PC-9 (cell line): ENCODE measurements around the gene PDE8A. TPM values are rescaled to one million over a fixed set of nuclear protein-coding genes. Genes with fewer than 3 reads are reported as not detected.
A peak's percentile ranks its signal among the peaks of the same experiment; 100 is the strongest.

Experiments used
- BruUV-seq: library from RNA; stranded (reverse); fragments of 400-500 nt; replicated peaks from 2 replicates; lab custom pipeline; 2021; lab: Mats Ljungman, UMichigan
- CTCF ChIA-PET: fragments of 300-600 bp; sonication (Branson Sonifier 250); formaldehyde crosslinking; loops from one replicate; lab custom pipeline; 2022; ENCODE audit warnings: antibody characterized with exemption; lab: Charles Lee
- POLR2A ChIA-PET: fragments of 300-600 bp; sonication (Branson Sonifier 250); formaldehyde crosslinking; loops from one replicate; lab custom pipeline; 2022; ENCODE audit warnings: antibody characterized with exemption; ENCODE audit not compliant: unreplicated experiment; lab: Charles Lee
- DNase-seq, 2 experiments: peaks; one replicate each; pipeline versions ENCODE4 v3.0.0 to v3.0.0-alpha.2; 2015 to 2022; ENCODE audit warnings: mixed read lengths in 1 of 2
- H2AFZ ChIP-seq: fragments of 200-600 bp; sonication (generic); 2 replicates; pipeline ENCODE4 v1.8.1; 2017; ENCODE audit warnings: antibody characterized with exemption
- H3F3A ChIP-seq: fragments of 200-600 bp; sonication (generic); 2 replicates; pipeline ENCODE4 v1.8.1; 2017; ENCODE audit warnings: antibody characterized with exemption, mild to moderate bottlenecking, low read depth; ENCODE audit not compliant: insufficient read depth
- H3K27ac ChIP-seq: fragments of 200-600 bp; sonication (generic); 2 replicates; pipeline ENCODE4 v1.6.1; 2016; ENCODE audit warnings: mixed run types
- H3K27me3 ChIP-seq: fragments of 200-600 bp; sonication (generic); 2 replicates; pipeline ENCODE4 v1.6.1; 2016; ENCODE audit warnings: low read depth, mixed run types; ENCODE audit not compliant: insufficient read depth
- H3K36me3 ChIP-seq: fragments of 200-600 bp; sonication (generic); 2 replicates; pipeline ENCODE4 v1.6.1; 2016; ENCODE audit warnings: low read depth, mixed run types
- H3K4me1 ChIP-seq: fragments of 200-600 bp; sonication (generic); replicated peaks from 2 replicates; pipeline ENCODE4 v1.6.1; 2016; ENCODE audit warnings: mixed run types; ENCODE audit not compliant: insufficient read depth
- H3K4me2 ChIP-seq: fragments of 200-600 bp; sonication (generic); 2 replicates; pipeline ENCODE4 v1.6.1; 2017; ENCODE audit warnings: mixed run types
- H3K4me3 ChIP-seq: fragments of 200-600 bp; sonication (generic); 2 replicates; pipeline ENCODE4 v1.6.1; 2016; ENCODE audit warnings: mixed run types
- H3K79me2 ChIP-seq: fragments of 200-600 bp; sonication (generic); 2 replicates; pipeline ENCODE4 v1.6.1; 2017; ENCODE audit warnings: low read depth, mixed run types
- H3K9me2 ChIP-seq: fragments of 200-600 bp; sonication (generic); 2 replicates; pipeline ENCODE4 v1.8.1; 2017; ENCODE audit warnings: mild to moderate bottlenecking; ENCODE audit not compliant: insufficient read depth
- H3K9me3 ChIP-seq: fragments of 200-600 bp; sonication (generic); 2 replicates; pipeline ENCODE4 v1.8.1; 2016; ENCODE audit warnings: low read depth; ENCODE audit not compliant: insufficient read depth
- H4K20me1 ChIP-seq: fragments of 200-600 bp; sonication (generic); 2 replicates; pipeline ENCODE4 v1.8.1; 2017; ENCODE audit not compliant: insufficient read depth
- CTCF ChIP-seq: fragments of 200-600 bp; sonication (generic); conservative IDR thresholded peaks from 2 replicates; pipeline ENCODE4 v1.6.1; 2017; ENCODE audit warnings: mixed run types, antibody characterized with exemption, mild to moderate bottlenecking, moderate library complexity
- EZH2 ChIP-seq: fragments of 200-600 bp; sonication (generic); IDR thresholded peaks from 2 replicates; pipeline ENCODE4 v1.8.0; 2017; ENCODE audit warnings: antibody characterized with exemption, low read depth
- intact Hi-C: fragments of 100-400 bp; cut with micrococcal nuclease; formaldehyde crosslinking; loops from one replicate; pipeline ENCODE4 v1.10.0; 2022; ENCODE audit not compliant: unreplicated experiment
- total RNA-seq: library from RNA; stranded (reverse); gene quantifications from 2 replicates; pipeline ENCODE4 v1.2.3, GENCODE V29; 2021

The PDE8A gene
- total RNA-seq, 1 experiment from 2014 or later = 47.3 TPM

- peaks cover 9% of the 10 kb centered on the region; the same call in 1 of the 2 replicates for H3K4me1 ChIP-seq
- TF ChIP-seq CTCF = no peak
- TF ChIP-seq EZH2 = no peak
- no peak for DNase-seq
- no peaks in the 10 kb centered on the region for H3K27me3 ChIP-seq
- intact Hi-C loops = no loop called here
- H3K9me3 ChIP-seq = 0 out of 2 replicates have a peak, but pooled peaks cover 2% of the 10 kb centered on the region
- POLR2A ChIA-PET = no interaction called here
- peaks cover 11% of the 10 kb centered on the region for H3F3A ChIP-seq
- no TSS peak for BruUV-seq
- H3K36me3 ChIP-seq = peaks cover 50% of the 10 kb centered on the region
- no peaks in the 10 kb centered on the region for H3K9me2 ChIP-seq
- no peak overlapping the region for H3K4me2 ChIP-seq
- CTCF ChIA-PET = no interaction called here
- no peak overlapping the region for H2AFZ ChIP-seq
- H3K27ac ChIP-seq = no peak overlapping the region
- no peaks in the 10 kb centered on the region for H3K79me2 ChIP-seq
- H3K4me3 ChIP-seq = no peak overlapping the region
- no peaks in the 10 kb centered on the region for H4K20me1 ChIP-seq
Observed at GRCh38 chr15:85118173-85118572, 136.5 kb downstream of the PDE8A start.

- TSS peak; percentile 11 for BruUV-seq
- ChIA-PET CTCF (no interaction called here), POLR2A (no interaction called here)
- no peak overlapping the region for H3K4me2 ChIP-seq
- intact Hi-C loops = no loop called here
- no peaks in the 10 kb centered on the region for H3K79me2 ChIP-seq
- DNase-seq = no peak
- H3K36me3 ChIP-seq = peaks cover 47% of the 10 kb centered on the region
- H3K9me3 ChIP-seq = no peaks in the 10 kb centered on the region
- H3K27ac ChIP-seq = no peak overlapping the region
- H3K4me1 ChIP-seq = peaks cover 9% of the 10 kb centered on the region; the same call in 1 of the 2 replicates
- H3K4me3 ChIP-seq = no peak overlapping the region
- H3F3A ChIP-seq = peaks cover 11% of the 10 kb centered on the region
- no peaks in the 10 kb centered on the region for H4K20me1 ChIP-seq
- no peak for TF ChIP-seq EZH2
- no peak overlapping the region for H2AFZ ChIP-seq
- H3K27me3 ChIP-seq = no peaks in the 10 kb centered on the region
- H3K9me2 ChIP-seq = no peaks in the 10 kb centered on the region
Observed at GRCh38 chr15:85118581-85118980, 136.9 kb downstream of the PDE8A start.

GRCh38 chr15:85120351-85121113, 138.9 kb downstream of the PDE8A start:
- Histone ChIP-seq H3K36me3 (peaks cover 36% of the 10 kb centered on the region), H3K27me3 (no peaks in the 10 kb centered on the region), H2AFZ (no peak overlapping the region), H3K9me2 (no peaks in the 10 kb centered on the region), H3K9me3 (no peaks in the 10 kb centered on the region), H4K20me1 (no peaks in the 10 kb centered on the region), H3K4me2 (no peak overlapping the region), H3K4me3 (no peak overlapping the region), H3F3A (peaks cover 14% of the 10 kb centered on the region), H3K27ac (no peak overlapping the region), H3K79me2 (no peaks in the 10 kb centered on the region), H3K4me1 (peaks cover 26% of the 10 kb centered on the region)
- intact Hi-C loops = no loop called here
- no TSS peak for BruUV-seq
- no peak for DNase-seq
- ChIA-PET POLR2A (no interaction called here), CTCF (no interaction called here)
- no peak for TF ChIP-seq EZH2

- intact Hi-C loops = no loop called here
- Histone ChIP-seq H4K20me1 (no peaks in the 10 kb centered on the region), H3K79me2 (no peaks in the 10 kb centered on the region), H3K27me3 (no peaks in the 10 kb centered on the region), H3K9me3 (no peaks in the 10 kb centered on the region), H3K27ac (peak overlapping the region; percentile 62), H3K36me3 (peaks cover 30% of the 10 kb centered on the region), H3K4me3 (no peak overlapping the region), H3K4me1 (peaks cover 22% of the 10 kb centered on the region), H2AFZ (no peak overlapping the region), H3F3A (peaks cover 8% of the 10 kb centered on the region), H3K4me2 (peak overlapping the region; percentile 44), H3K9me2 (no peaks in the 10 kb centered on the region)
- TF ChIP-seq CTCF = no peak
- TF ChIP-seq EZH2 = no peak
- DNase-seq = no peak
- ChIA-PET POLR2A (no interaction called here), CTCF (no interaction called here)
- BruUV-seq = no TSS peak
Observed at GRCh38 chr15:85124173-85124572, 142.5 kb downstream of the PDE8A start.
